HL-60/S4 (cell line): ENCODE data around the gene MDGA2.
"Not testable (repeated sequence)": the region's sequence is repeated elsewhere in the genome, so short reads cannot be mapped to it uniquely, and the experiment has no call there.

Source experiments
- in situ Hi-C: fragments of 300-500 bp; cut with MboI; formaldehyde crosslinking; loops from 2 replicates; pipeline ENCODE4 v1.14.3; 2022; ENCODE audit warnings: low sequenced_read_pairs

The MDGA2 gene

DNA sequence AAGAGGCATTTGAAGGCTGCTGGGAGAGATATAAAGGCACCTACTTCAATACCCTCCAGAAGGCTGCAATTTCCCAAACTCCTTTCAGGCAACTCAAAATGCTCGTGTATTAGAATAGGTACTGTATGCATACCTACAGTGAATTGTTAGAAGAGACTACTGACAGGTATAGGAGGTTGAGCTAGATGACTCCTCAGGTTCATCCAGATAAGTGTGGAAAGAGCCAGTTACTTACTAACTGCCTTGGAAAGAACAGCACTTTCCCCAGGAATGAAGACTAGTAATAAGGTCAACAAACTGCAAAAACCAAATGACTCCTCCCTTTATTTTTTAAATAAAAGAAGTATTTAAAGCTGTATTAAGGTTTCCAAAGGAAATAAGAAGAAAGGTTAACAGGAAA, 429.0 kb downstream of the MDGA2 start:
- in situ Hi-C loops: no loop called here

DNA sequence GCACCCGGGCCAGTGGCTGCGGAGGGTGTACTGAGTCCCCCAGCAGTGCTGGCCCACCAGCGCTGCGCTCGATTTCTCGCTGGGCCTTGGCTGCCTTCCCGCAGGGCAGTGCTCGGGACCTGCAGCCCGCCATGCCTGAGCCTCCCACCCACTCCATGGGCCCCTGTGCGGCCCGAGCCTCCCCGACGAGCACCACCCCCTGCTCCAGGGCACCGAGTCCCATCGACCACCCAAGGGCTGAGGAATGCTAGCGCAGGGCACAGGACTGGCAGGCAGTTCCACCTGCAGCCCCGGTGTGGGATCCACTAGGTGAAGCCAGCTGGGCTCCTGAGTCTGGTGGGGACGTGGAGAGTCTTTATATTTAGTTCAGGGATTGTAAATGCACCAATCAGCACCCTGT, 432.8 kb downstream of the MDGA2 start:
- in situ Hi-C loops: not testable (repeated sequence)

DNA sequence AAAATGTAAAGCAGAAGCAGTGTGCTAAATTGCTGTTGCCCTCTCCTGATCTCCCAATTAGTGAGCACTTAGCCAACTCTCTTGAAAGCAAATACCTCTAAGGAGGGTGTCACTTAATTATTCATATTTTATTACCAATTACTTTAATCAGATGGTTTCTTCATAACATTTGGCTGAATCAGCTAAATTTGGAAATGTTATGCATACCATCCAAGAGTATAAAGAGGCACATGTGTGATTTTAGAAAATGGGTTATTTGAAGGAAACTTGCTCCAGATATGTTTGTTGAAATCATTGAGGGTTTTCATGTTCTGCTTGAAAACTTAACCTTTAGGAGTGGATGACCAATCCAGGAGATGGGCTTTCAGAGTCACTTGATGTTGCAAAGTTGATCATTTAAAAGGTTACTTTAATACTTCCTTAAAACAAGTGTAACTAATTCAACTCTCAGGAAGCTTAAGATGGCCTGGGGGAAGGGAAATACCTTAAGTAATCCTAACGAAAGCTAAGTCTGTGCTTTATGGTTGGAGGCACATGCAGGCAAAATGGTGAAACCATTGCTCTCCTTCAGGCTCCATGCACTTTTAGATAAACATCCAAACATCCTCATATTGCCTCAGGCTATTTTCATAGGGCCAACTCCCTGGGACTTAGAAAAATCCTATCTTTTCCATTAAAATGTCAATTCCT, 434.5 kb downstream of the MDGA2 start:
- in situ Hi-C loops: no loop called here

DNA sequence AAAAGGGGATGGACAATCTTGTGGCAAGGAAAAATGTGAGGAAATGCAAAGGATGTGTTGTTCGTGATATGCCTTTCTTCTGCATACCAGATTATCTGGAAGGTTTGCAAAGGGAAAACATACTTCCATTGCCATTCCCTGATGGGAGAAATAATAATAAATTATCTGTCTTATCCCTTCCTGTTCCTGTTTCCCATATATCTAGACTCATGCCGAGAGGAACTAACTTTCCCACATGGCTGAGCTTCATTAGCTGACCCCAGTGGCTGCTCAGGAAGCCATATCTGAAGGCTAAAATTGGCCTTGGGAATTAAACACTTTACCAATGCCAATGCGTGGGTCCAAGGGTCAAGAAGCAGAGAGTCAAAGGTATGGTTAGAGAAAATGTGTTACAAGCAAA, 439.8 kb downstream of the MDGA2 start:
- in situ Hi-C loops: no loop called here

DNA sequence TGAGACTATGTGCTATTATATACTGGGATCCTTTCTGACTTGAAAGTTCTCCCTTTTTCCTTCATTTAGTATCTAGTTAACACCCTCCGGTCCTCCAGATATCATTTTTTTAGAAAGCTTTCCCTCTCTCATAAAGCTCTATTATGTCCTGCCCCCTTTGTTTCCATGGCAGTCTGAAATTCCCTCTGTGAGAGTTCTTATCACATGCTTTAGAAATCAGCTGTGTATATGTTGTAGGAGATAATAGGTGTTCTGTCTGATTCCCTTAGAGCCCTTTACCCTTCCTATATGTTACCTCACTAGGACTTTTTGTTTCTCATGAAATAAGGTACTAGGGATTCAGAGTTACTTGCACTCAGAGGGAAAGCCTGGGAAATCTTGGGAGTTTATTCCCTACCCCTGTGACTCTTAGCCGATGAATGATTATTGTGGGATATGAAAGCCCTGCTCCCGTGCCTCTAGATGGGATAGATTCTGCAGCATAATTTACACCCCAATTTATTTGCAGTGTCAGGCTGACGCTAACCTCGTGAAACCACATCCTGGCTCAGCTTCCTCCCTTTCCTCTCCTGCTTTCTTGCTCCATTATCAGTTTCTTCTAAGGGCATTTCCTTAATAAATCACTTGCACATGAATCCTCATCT, 448.4 kb downstream of the MDGA2 start:
- in situ Hi-C loops: no loop called here

DNA sequence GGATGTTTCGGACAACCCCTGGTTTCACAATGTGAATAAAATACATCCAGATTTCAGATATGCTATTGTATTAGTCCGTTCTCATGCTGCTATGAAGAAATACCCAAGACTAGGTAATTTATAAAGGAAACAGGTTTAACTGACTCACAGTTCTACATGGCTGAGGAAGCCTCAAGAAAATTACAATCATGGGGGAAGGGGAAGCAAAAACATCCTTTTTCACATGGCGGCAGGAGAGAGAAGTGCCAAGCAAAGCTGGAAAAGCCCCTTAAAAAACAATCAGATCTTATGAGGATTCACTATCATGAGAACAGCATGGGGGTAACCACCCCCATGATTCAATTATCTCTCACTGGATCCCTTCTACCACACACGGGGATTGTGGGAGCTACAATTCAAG, 451.7 kb downstream of the MDGA2 start:
- in situ Hi-C loops: no loop called here

DNA sequence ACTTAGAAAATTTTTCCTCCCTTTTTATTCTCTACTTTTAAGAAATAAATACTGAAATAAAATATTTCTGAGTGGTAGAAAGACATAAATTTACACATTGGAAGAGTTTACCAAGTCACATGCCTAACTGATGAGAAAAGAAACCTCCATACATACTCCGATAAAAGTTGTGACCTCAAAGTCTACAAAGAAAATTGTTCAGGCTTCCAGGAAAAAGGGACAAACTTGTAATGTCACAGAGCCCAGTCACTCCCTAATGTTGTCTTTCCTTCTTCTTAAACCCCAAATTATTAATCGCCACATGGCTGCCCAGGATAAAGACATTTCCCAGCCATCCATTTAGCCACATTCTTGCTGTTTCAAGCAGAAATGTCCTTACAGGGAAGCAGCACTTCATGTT, 455.3 kb downstream of the MDGA2 start:
- in situ Hi-C loops: no loop called here

DNA sequence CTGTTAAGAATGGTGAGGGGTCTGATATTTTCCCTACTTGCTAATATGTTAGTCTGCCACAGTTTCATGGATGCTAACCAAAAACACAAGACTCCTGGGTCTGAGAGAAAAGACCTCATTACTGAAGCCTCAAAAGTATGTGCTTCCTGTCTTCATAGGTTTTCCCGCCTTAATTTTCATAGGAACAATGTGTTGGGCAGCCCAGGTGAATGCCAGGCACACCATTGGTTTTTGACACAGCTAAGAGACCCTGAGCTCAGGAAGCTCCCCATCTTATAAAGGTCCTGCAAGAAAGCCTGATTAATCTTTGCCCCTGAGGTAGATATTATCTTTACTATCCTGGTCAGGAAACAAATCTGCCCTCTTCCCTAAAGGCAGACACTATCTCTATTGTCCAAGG, 464.1 kb downstream of the MDGA2 start:
- in situ Hi-C loops: no loop called here

DNA sequence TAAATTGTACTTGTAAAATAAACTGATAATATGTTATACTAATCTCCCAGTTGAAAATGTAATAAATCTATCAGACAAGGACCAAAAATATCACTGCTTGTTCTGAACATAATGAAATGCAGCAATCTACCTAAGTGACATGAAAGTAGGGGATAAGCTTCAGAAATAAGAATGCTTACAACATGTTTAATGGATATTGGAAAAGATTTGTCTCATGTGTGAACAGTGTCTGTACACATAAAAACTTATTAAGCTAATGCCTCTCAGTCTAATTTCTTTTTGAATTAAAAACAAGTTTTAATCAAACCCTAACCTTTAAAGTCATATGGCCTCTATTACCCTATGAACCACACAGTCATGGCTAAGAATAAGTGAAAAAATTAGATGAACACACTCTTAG, 465.3 kb downstream of the MDGA2 start:
- in situ Hi-C loops: no loop called here

DNA sequence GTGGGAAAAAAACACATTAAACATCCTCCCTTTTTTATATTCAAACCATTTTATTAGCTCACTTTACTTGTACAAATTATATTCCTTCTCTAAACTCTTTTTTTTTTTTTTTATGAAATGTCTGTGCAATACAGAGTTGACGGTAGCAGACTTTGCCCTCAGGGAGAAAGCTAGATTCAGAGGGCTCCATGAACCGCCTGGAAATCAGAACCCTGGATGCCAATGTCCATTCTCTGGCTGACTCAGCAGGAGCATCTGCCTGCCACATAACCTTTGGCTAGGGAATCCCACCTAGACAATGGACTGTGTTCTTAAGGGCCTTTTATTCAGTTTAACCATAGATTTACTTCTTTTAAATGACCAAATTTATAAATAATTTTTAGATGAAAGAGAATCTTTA, 467.0 kb downstream of the MDGA2 start:
- in situ Hi-C loops: no loop called here

DNA sequence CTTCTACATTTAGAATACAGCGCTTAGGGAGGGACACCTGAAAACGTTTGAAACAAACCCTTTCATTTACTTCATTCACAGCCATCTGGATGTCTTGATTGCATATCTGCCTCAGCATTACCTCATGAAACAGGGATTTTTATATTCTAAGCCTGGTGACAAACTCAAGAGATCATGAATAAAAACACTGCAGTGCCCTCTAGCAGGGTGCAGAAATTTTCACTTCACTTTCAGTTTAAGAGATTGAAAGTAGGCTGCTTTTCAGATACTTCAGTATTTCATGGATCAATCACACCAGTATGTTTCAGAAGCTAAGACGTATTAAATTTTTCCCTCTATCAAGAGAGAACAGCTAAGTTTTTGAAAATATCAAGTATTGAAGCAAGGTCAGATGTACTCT, 467.8 kb downstream of the MDGA2 start:
- in situ Hi-C loops: no loop called here

DNA sequence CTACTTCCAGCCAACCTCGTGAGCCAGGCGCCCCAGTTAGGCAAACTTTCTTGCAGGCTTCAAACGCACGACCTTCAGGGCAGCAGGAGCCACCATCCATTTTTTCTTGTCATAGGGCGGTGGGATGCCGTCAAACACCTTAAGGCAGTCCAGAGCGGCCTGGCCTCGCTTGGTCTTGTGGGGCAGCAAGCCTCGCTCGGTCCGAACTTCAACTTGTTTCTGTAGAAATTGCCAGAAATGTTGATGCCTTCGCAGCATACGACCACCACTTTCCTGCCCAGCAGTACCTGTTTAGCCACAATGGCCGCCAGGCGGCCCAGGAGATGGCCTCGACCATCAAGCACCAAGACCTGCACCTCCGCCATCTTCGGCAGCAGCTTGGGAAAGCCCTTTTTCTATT, 474.7 kb downstream of the MDGA2 start:
- in situ Hi-C loops: no loop called here

DNA sequence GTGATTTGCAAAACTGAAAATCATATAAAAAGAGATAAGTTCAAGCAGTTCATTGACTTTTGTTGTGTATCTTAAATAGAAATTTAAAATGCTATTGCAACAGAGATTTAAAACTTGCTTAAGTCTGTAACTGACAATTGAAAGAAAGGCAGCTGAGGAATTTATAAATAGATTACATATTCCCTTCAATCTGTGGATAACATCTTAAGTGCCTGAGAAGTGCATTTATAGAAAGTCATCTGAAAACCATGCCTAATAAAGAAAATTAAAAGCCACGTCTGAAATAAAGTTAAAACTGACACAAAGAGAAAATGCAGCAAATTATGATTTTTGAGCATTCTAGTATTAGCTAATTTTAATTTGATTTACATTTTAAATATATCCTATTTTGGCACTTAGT, 479.8 kb downstream of the MDGA2 start:
- in situ Hi-C loops: no loop called here

DNA sequence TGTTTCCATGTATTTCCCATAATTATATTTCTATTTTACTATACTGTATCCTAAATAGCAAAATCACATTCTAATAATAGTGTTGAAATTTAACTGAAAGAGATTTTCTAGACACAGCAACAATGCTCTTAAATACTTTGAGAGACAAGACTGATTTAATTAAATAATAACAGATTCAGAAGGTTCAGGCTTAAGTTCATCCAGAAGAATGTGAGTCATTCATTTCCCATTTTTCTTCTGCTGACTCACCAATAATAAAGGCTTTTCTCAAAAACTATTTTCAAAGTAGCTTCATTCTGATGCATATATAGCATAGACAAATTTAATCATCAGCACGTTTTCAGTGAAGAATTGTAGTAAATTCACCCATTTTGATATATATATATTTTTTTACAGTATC, 481.4 kb downstream of the MDGA2 start:
- in situ Hi-C loops: no loop called here

DNA sequence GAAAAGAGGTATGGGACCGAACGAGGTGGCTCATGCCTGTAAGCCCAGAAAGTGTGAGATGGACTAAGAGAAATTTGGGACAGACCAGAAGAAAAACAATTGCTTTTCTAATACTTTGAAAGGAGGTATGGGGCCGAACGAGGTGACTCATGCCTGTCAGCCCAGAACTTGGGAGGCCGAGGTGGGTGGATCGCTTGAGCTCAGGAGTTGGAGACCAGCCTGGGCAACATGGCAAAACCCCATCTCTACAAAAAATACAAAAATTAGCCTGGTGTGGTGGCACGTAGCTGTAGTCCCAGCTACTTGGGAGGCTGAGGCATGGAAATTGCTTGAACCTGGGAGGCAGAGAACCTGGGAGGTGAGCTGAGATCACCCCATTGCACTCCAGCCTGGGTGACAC, 483.2 kb downstream of the MDGA2 start:
- in situ Hi-C loops: not testable (repeated sequence)

DNA sequence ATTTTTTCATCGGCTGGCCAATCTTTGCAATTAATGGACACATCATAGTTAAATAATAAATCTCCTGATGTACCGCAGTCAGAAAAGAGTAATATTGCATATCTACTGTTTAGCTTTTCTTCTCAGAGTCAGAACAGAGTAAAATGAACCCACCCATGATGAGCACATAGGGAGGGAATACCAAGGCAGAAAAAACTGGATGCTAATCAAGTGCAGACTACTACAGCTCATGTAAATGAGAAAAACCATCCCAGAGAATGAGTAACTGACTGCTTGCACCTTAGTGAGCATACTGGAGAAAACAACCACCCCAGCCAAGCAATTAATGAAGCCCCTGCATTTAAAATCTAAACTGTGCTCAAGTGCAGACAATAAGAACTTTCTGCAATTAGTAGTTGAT, 483.7 kb downstream of the MDGA2 start:
- in situ Hi-C loops: no loop called here

DNA sequence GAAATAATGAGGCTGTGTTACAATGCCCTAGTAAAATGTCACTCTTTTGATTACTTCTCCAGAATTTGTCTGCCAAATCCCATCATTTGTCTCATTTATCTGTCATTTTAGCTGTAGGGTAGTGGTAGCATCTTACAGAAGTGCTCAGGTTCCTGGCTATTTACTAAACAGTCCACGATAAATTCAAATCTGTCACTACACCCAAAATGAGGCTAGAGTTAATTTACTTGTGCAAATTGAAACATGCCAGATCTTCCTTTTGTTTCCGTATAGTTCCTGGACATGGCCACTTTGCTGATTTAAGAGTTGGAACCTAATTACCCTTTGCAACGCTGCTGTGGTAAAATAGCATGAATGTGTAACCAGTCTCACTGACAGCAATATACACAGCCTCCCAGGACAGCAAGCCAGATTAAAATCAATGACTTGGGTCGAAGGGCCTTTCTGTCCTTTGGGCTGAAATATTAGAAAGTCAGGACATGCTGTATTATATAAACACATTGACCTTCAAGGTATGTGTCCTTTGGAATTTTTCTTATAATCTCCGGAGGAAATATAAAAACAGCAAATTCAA, 485.4 kb downstream of the MDGA2 start:
- in situ Hi-C loops: no loop called here

DNA sequence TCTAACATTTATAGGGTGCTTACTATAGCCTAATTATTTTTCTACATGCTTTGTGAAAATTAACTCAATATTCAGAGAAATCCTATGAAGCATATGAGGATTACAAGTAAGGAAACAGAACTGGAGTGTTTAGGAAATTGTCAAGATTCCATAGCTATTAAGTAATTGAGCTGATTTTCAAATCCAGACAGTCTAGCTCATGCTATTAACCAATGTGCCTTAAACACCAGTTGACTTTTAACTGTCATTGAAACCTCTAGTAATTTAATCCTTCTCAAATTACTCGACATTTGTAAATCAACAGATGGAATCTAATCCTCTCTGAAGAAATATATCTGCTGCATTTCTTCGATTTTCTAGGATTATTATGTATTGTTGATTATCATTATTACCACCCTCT, 488.9 kb downstream of the MDGA2 start:
- in situ Hi-C loops: no loop called here

DNA sequence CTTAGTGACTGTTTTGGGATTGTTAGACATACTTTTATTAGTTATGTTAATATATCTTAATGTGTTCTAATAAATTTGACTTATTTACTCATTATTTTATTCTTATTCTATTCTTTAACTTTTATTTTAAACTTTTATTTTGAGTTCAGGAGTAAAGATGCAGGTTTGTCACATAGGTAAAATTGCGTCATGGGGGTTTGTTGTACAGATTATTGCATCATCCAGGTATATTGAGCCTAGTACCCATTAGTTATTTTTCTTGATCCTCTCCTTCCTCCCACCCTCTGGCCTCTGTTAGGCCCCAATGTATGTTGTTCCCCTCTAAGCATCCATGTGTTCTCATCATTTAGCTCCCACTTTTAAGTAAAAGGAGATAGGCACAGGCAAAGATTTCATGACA, 495.5 kb downstream of the MDGA2 start:
- in situ Hi-C loops: no loop called here

DNA sequence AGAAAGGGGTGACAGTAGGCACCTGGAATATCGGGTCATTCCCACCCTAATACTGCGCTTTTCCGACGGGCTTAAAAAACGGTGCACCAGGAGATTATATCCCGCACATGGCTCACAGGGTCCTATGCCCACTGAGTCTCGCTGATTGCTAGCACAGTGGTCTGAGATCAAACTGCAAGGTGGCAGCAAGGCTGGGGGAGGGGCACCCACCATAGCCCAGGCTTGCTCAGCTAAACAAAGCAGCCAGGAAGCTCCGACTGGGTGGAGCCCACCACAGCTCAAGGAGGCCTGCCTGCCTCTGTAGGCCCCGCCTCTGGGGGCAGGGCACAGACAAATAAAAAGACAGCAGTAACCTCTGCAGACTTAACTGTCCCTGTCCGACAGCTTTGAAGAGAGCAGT, 503.5 kb downstream of the MDGA2 start:
- in situ Hi-C loops: not testable (repeated sequence)

DNA sequence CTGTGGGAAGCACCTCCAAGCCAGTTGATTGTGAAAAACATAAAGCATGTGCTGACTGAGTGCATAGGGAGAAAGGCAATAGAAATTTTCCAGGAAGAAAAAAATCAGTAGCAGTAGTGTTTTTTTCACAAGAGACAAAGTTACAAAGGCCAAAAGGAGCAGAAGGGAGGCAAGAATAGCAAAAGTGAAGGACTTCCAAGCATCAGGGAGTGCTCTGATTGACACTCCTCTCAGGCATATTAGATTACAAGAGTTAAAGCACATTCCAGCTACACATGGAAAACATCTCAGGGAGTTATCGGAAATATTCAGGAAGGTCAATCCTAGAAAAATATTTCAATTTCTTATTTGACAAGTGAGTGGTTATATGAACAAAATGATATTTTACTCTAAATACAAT, 508.0 kb downstream of the MDGA2 start:
- in situ Hi-C loops: no loop called here

DNA sequence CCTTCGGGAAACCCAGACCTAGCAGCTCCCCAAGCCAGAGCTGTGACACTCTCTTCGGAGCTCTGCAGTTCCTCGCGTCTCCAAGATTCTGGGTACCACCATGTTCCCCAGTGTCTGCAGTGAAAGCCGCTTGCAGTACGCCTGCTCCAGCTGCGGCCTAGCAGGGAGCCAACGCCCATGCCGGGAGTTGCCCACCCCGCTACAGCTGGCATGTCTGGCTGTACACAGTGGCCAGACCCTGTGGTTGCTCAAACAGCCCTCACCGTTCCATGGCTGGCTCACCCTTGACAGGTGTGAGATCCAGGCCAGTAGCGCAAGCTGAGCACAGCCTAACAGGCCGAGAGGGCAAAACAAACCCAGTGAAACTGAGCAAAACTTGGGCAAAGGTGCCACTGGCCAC, 520.0 kb downstream of the MDGA2 start:
- in situ Hi-C loops: no loop called here
